ENCODE data around the gene LRG1.
"Not testable (repeated sequence)": the region's sequence is repeated elsewhere in the genome, so short reads cannot be mapped to it uniquely, and the experiment has no call there.

Gene LRG1

DNA sequence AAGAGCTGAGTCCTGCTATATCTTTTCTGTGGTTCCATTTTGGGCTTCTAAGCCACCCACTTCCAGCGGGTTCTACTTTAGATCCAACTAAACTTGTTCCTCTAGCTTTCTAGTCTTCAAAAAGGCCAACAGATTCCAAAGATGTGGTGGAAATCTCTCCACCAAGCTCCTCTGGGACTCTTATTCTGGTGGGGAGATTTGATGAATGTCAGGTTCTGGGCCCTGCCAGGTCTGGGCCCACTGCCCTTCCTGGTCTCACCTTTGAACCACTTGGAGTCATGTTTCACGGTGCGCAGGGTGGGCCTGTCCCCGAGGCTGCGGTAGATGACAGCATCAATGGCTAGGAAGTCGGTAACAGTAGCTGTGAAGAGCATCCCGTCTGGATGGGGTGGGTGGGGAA lies 14.9 kb upstream of the LRG1 start:
- Histone ChIP-seq H3K4me1 (ENCODE audit: control insufficient read depth, insufficient read depth, low read length) (peaks cover 10% of the 10 kb centered on the region), H3K4me3 (ENCODE audit: low read length) (no peak overlapping the region), H3K36me3 (ENCODE audit: control insufficient read depth, insufficient read depth, low read length) (no peaks in the 10 kb centered on the region), H3K9ac (ENCODE audit: low read length) (no peak overlapping the region), H3K9me3 (ENCODE audit: control insufficient read depth, low read length) (no peaks in the 10 kb centered on the region), H3K27me3 (ENCODE audit: control insufficient read depth, insufficient read depth, low read length) (peaks cover 6% of the 10 kb centered on the region)

DNA sequence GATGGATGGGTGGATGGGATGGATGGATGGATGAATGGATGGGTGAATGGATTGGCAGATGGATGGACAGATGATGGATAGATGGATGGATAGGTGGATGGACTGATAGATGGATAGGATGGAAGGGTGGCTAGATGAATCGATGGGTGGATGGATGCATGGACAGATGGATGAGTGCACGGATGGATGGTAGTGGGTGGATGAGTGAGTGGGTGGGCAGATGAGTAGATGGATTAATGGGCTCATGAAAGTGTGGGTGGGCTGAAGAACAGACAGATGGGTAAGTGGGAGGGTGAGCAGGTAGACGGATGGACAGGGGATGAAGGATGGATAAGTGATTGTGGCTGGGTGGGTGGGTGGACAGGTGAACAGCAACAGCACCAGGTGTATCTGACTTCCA lies 13.9 kb upstream of the LRG1 start:
- Histone ChIP-seq H3K27me3 (ENCODE audit: control insufficient read depth, insufficient read depth, low read length) (peaks cover 6% of the 10 kb centered on the region), H3K9ac (ENCODE audit: low read length) (no peak overlapping the region), H3K9me3 (ENCODE audit: control insufficient read depth, low read length) (no peaks in the 10 kb centered on the region), H3K4me1 (ENCODE audit: control insufficient read depth, insufficient read depth, low read length) (peaks cover 10% of the 10 kb centered on the region), H3K4me3 (ENCODE audit: low read length) (no peak overlapping the region), H3K36me3 (ENCODE audit: control insufficient read depth, insufficient read depth, low read length) (no peaks in the 10 kb centered on the region)

DNA sequence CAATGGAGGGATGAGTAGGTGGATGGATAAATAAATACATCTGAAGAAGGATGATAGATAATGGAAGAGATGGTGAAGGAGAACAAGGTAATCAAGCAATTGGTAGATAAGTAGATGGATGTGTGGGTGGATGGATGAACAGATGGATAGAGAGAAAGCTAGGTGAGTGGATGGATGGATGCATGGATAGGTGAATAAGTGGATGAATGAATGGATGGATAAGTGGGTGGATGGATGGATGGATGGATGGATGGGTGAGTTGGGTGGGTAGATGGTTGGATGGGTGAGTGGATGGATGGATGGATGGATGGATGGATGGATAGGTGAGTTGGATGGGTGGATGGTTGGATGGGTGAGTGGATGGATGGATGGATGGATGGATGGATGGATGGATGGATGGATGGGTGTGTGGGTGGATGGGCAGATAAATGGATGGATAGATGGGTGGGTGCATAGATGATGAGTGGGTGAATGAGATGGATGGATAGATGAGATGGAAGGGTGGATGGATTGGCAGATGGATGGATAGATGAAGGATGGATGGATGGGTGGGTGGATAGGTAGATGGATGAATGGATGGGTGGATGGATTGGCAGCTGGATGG lies 13.4 kb upstream of the LRG1 start:
- Histone ChIP-seq H3K27me3 (ENCODE audit: control insufficient read depth, insufficient read depth, low read length) (peaks cover 6% of the 10 kb centered on the region), H3K4me3 (ENCODE audit: low read length) (no peak overlapping the region)

DNA sequence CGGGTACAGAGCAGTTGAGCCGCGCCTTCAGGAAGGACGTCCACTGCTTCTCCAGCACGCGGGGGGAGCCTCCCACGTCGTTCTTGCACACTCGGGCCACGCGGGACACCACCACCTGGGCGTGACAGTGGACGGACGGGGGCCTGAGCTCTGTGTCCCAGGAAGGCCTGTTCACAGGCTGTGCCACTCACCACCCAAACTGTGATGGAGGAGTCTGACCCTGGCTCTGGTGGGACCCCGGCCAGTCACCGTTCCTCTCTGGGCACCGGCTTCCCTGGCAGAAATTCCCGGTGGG lies 12.6 kb upstream of the LRG1 start:
- H3K27me3 ChIP-seq (ENCODE audit: control insufficient read depth, insufficient read depth, low read length), result no peaks in the 10 kb centered on the region
- peaks cover 10% of the 10 kb centered on the region for H3K4me1 ChIP-seq (ENCODE audit: control insufficient read depth, insufficient read depth, low read length)
- no peaks in the 10 kb centered on the region for H3K36me3 ChIP-seq (ENCODE audit: control insufficient read depth, insufficient read depth, low read length)
- no peaks in the 10 kb centered on the region for H3K9me3 ChIP-seq (ENCODE audit: control insufficient read depth, low read length)
- no peak overlapping the region for H3K4me3 ChIP-seq (ENCODE audit: low read length)
- no peak overlapping the region for H3K9ac ChIP-seq (ENCODE audit: low read length)

More for the DNA sequence above, 13.4 kb upstream of the LRG1 start:
- Histone ChIP-seq H3K36me3 (ENCODE audit: control insufficient read depth, insufficient read depth, low read length) (no peaks in the 10 kb centered on the region), H3K4me1 (ENCODE audit: control insufficient read depth, insufficient read depth, low read length) (peaks cover 10% of the 10 kb centered on the region), H3K9me3 (ENCODE audit: control insufficient read depth, low read length) (no peaks in the 10 kb centered on the region), H3K9ac (ENCODE audit: low read length) (no peak overlapping the region)

DNA sequence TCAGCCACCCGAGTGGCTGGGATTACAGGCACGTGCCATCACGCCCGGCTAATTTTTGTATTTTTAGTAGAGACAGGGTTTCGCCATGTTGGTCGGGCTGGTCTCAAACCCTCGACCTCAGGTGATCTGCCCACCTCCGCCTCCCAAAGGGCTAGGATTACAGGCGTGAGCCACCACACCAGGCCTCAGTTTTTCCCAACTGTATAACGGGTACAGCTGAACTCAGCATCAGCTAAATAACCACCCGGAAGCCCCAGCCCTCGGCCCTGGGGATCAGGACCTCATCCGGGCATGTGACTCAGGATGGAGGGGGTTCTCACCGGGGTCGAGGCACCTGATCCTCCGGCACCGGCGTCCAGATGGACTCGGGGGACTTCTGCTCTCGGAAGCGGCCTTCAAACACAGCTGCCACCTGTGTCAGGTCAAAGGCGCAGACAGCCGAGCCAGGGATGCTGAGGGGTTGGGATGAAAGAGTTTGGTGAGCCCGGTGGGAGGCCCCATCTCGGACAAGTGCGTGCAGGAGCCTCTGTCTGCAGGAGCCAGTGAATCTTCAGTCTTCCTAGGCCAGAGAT lies 10.7 kb upstream of the LRG1 start:
- Histone ChIP-seq H3K27me3 (ENCODE audit: control insufficient read depth, insufficient read depth, low read length) (no peaks in the 10 kb centered on the region), H3K9ac (ENCODE audit: low read length) (no peak overlapping the region), H3K9me3 (ENCODE audit: control insufficient read depth, low read length) (no peaks in the 10 kb centered on the region), H3K4me1 (ENCODE audit: control insufficient read depth, insufficient read depth, low read length) (peaks cover 5% of the 10 kb centered on the region), H3K4me3 (ENCODE audit: low read length) (no peak overlapping the region), H3K36me3 (ENCODE audit: control insufficient read depth, insufficient read depth, low read length) (no peaks in the 10 kb centered on the region)

DNA sequence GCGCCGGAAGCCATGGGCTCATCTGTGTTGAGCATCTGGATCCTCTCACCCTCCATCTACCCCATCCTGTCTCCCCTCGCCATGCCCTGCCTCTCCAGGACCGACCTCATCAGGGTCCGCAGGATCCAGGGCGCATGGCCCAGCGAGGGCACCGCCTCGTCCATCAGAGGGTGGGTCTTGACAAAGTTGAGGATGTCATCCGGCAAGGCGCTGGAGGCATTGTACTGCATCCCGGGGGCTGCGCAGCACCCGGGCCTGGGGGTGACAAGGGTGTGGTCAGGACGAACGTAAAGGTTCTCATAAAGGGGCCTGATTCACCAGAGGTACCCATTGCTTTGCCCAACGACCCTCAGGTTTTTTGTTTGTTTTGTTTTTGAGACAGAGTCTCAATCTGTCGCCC lies 10.2 kb upstream of the LRG1 start:
- Histone ChIP-seq H3K4me1 (ENCODE audit: control insufficient read depth, insufficient read depth, low read length) (peaks cover 5% of the 10 kb centered on the region), H3K27me3 (ENCODE audit: control insufficient read depth, insufficient read depth, low read length) (no peaks in the 10 kb centered on the region), H3K9ac (ENCODE audit: low read length) (no peak overlapping the region), H3K4me3 (ENCODE audit: low read length) (no peak overlapping the region), H3K36me3 (ENCODE audit: control insufficient read depth, insufficient read depth, low read length) (no peaks in the 10 kb centered on the region), H3K9me3 (ENCODE audit: control insufficient read depth, low read length) (no peaks in the 10 kb centered on the region)

GRCh38 chr19:4548238-4548584 lies 8.4 kb upstream of the LRG1 start:
- peaks cover 5% of the 10 kb centered on the region for H3K4me1 ChIP-seq (ENCODE audit: control insufficient read depth, insufficient read depth, low read length)
- no peak overlapping the region for H3K9ac ChIP-seq (ENCODE audit: low read length)
- H3K36me3 ChIP-seq (ENCODE audit: control insufficient read depth, insufficient read depth, low read length), result no peaks in the 10 kb centered on the region
- H3K27me3 ChIP-seq (ENCODE audit: control insufficient read depth, insufficient read depth, low read length), result no peaks in the 10 kb centered on the region
- H3K9me3 ChIP-seq (ENCODE audit: control insufficient read depth, low read length), result no peaks in the 10 kb centered on the region
- no peak overlapping the region for H3K4me3 ChIP-seq (ENCODE audit: low read length)

DNA sequence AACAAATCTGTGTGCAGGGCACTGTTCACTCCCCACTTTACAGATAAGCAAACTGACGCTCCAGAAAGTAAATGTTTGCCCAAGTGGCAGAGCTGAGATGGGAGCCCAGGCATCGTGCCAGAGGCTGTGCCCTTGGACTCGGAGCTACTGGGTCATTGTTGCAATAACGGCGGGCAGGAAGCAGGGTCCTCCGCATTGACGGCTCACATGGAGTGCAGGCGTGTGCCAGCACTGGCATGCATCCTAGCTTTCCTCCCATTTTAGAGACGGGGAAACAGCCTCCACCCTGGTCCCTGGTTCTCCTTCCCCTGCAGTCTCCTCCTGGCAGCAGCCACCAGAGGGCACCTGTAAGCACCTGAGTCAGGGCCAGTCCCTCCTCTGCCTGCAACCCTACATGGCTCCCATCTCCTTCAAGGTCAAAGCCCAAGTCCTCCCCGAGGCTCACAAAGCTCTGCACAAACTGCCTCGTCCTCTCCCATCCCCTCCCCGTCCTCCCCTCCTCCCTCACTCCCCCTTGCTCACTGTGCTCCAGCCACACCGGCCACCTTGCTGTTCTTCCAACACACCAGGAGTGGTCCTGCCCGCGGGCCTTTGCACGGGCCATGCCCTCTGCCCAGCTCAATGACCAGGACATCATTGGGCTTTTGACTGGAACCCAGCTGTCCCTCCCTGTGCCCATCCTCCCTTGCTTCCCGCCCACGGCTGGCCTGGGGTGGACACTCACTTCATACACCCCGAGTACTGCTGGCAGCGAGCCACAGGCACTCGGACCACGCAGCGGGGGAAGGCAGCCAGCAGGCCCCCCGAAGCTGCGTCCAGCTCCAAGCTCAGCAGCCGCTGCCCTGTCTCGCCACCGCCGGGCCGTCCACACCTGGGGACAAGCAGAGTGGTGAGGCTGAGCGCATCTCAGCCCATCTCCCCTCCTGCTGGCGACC lies 7.7 kb upstream of the LRG1 start:
- Histone ChIP-seq H3K36me3 (ENCODE audit: control insufficient read depth, insufficient read depth, low read length) (no peaks in the 10 kb centered on the region), H3K4me3 (ENCODE audit: low read length) (no peak overlapping the region), H3K27me3 (ENCODE audit: control insufficient read depth, insufficient read depth, low read length) (no peaks in the 10 kb centered on the region), H3K4me1 (ENCODE audit: control insufficient read depth, insufficient read depth, low read length) (peaks cover 5% of the 10 kb centered on the region), H3K9me3 (ENCODE audit: control insufficient read depth, low read length) (no peaks in the 10 kb centered on the region), H3K9ac (ENCODE audit: low read length) (no peak overlapping the region)

DNA sequence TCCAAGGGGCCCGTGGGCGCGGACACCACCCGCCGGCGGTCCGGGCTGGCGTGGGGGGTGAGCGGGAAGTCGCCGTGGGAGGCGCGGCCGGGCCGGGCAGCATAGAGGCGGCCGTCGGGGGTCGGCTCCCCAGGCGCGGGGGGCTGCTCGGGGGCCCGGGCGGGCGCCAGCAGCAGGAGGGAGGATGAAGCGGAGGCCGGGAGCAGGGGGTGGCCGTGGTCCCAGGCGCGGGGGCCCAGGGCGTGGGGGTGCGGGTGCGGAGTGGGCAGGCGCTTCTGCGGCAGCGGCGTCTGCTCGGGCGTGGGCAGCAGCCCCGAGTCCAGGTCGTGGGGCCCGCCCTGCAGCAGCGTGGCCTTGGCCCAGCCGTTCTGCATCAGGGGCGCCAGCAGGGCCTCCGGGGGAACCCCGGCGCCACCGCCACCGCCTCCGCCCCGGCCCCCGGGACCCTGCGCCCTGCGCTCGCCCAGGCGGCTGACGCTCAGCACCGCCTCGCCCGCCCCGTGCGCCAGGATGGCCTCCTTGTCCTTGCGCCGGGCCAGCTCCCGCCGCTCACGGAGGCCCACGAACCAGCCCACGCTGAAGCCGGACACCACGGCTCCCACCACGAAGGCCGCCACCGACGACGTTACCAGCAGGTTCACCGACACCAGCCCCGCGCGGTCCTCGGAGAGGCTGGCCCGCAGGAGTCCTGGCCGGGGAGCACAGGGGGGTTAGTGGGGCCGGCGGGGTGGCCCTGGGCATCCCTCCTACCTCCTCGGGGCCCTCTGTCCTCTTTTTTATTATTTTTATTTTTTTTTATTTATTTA lies 4.2 kb upstream of the LRG1 start:
- Histone ChIP-seq H3K36me3 (ENCODE audit: control insufficient read depth, insufficient read depth, low read length) (no peaks in the 10 kb centered on the region), H3K4me3 (ENCODE audit: low read length) (no peak overlapping the region)

GRCh38 chr19:4542896-4543841 lies 3.3 kb upstream of the LRG1 start:
- Histone ChIP-seq H3K9me3 (ENCODE audit: control insufficient read depth, low read length) (no peaks in the 10 kb centered on the region), H3K36me3 (ENCODE audit: control insufficient read depth, insufficient read depth, low read length) (no peaks in the 10 kb centered on the region), H3K27me3 (ENCODE audit: control insufficient read depth, insufficient read depth, low read length) (no peaks in the 10 kb centered on the region), H3K4me1 (ENCODE audit: control insufficient read depth, insufficient read depth, low read length) (peaks cover 17% of the 10 kb centered on the region), H3K9ac (ENCODE audit: low read length) (no peak overlapping the region), H3K4me3 (ENCODE audit: low read length) (no peak overlapping the region)

More for the DNA sequence above, 4.2 kb upstream of the LRG1 start:
- H3K27me3 ChIP-seq (ENCODE audit: control insufficient read depth, insufficient read depth, low read length), result no peaks in the 10 kb centered on the region
- no peak overlapping the region for H3K9ac ChIP-seq (ENCODE audit: low read length)
- peaks cover 16% of the 10 kb centered on the region for H3K4me1 ChIP-seq (ENCODE audit: control insufficient read depth, insufficient read depth, low read length)
- no peaks in the 10 kb centered on the region for H3K9me3 ChIP-seq (ENCODE audit: control insufficient read depth, low read length)

DNA sequence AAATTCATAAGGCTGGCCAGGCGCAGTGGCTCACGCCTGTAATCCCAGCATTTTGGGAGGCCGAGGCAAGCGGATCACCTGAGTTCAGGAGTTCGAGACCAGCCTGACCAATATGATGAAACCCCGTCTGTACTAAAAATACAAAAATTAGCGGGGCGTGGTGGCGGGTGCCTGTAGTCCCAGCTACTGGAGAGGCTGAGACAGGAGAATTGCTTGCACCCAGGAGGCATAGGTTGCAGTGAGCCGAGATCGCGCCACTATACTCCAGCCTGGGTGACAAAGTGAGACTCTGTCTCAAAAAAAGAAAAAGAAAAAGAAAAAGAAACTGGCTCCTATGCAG lies 1.9 kb upstream of the LRG1 start:
- H3K36me3 ChIP-seq (ENCODE audit: control insufficient read depth, insufficient read depth, low read length); H3K9me3 ChIP-seq (ENCODE audit: control insufficient read depth, low read length); H3K27me3 ChIP-seq (ENCODE audit: control insufficient read depth, insufficient read depth, low read length); H3K9ac ChIP-seq (ENCODE audit: low read length); H3K4me3 ChIP-seq (ENCODE audit: low read length): not testable (repeated sequence)
- H3K4me1 ChIP-seq (ENCODE audit: control insufficient read depth, insufficient read depth, low read length), result peaks cover 17% of the 10 kb centered on the region

Data from mucosa of stomach (tissue), 1 donor.